Liver (tissue), 3 donors: Measurements from ENCODE around the gene ARID4A.

Experiments used
- CTCF ChIP-seq: fragments of 150-350 bp; IDR thresholded peaks from 2 replicates; pipeline ENCODE4 v1.5.1; 2017; ENCODE audit warnings: improper control_type of control experiment, low read depth, low read length; ENCODE audit not compliant: missing input control
- EGR1 ChIP-seq, 2 donors: IDR thresholded peaks; 2 replicates each; pipeline ENCODE4 v1.6.1; 2016 to 2018; ENCODE audit warnings: antibody characterized with exemption in 2 of 2, low read depth in 2 of 2
- FOXA1 ChIP-seq: IDR thresholded peaks from 2 replicates; pipeline ENCODE4 v1.6.1; 2016; ENCODE audit warnings: antibody characterized with exemption
- HNF4G ChIP-seq: IDR thresholded peaks from 2 replicates; pipeline ENCODE4 v1.6.1; 2016; ENCODE audit warnings: antibody characterized with exemption
- MAX ChIP-seq: IDR thresholded peaks from 2 replicates; pipeline ENCODE4 v1.6.1; 2016; ENCODE audit warnings: antibody characterized with exemption
- NR2F2 ChIP-seq: IDR thresholded peaks from 2 replicates; pipeline ENCODE4 v1.6.1; 2016; ENCODE audit warnings: antibody characterized with exemption
- RAD21 ChIP-seq, 2 donors: IDR thresholded peaks; 2 replicates each; pipeline ENCODE4 v1.6.1; 2016; ENCODE audit warnings: antibody characterized with exemption in 2 of 2, mild to moderate bottlenecking in 2 of 2
- RXRA ChIP-seq, 2 donors: IDR thresholded peaks; 2 replicates each; pipeline ENCODE4 v1.6.1; 2017 to 2018; ENCODE audit warnings: antibody characterized with exemption in 2 of 2, mild to moderate bottlenecking in 1 of 2
- SP1 ChIP-seq: IDR thresholded peaks from 2 replicates; pipeline ENCODE4 v1.6.1; 2018; ENCODE audit warnings: antibody characterized with exemption, mild to moderate bottlenecking
- TAF1 ChIP-seq: conservative IDR thresholded peaks from 2 replicates; pipeline ENCODE4 v1.6.1; 2016; ENCODE audit warnings: antibody characterized with exemption, mild to moderate bottlenecking
- YY1 ChIP-seq: IDR thresholded peaks from 2 replicates; pipeline ENCODE4 v1.6.1; 2016; ENCODE audit warnings: antibody characterized with exemption, mild to moderate bottlenecking
- ZBTB33 ChIP-seq: IDR thresholded peaks from 2 replicates; pipeline ENCODE4 v1.6.1; 2016; ENCODE audit warnings: antibody characterized with exemption
- donor health status: healthy.
- donor health status: healthy.

- TF ChIP-seq RXRA (IDR thresholded peaks at IDR 0.05): no peak
- TF ChIP-seq CTCF: no peak
- no peak for TF ChIP-seq EGR1 (IDR thresholded peaks at IDR 0.05; ENCODE audit: low read depth in 2 of 2)
- TF ChIP-seq RAD21 (IDR thresholded peaks at IDR 0.05): no peak
- no peak for TF ChIP-seq ZBTB33
- TF ChIP-seq SP1: no peak
- no peak for TF ChIP-seq TAF1
- no peak for TF ChIP-seq MAX
- no peak for TF ChIP-seq NR2F2
- no peak for TF ChIP-seq YY1
- no peak for TF ChIP-seq FOXA1
- TF ChIP-seq HNF4G: no peak
These were observed 22.1 kb upstream of the ARID4A start for GRCh38 chr14:58276208-58276607.
